ENCODE data around the gene DYNLT1.

GRCh38 chr6:158667360-158667981, 22.9 kb upstream of the DYNLT1 start:
- TF ChIP-seq GATA3 (IDR thresholded peaks at IDR 0.05; ENCODE audit: low read depth, low read length) (no peak), GATA2 (IDR thresholded peaks at IDR 0.05; ENCODE audit: low read depth, low read length) (no peak)

Data from SH-SY5Y (cell line).